ELF-1 (cell line): ENCODE measurements around the gene CNIH4.
"Not testable (repeated sequence)": the region's sequence is repeated elsewhere in the genome, so short reads cannot be mapped to it uniquely, and the experiment has no call there.

Experiments used
- DNase-seq: peaks from one replicate; pipeline ENCODE4 v3.0.0-alpha.2; 2016; ENCODE audit warnings: low read depth, low spot score

The CNIH4 gene

GRCh38 chr1:224356685-224357625 is at the start of gene CNIH4:
Gene CNIH4, plus strand, starts transcription at chr1:224356879. Its CDS starts 46 bp downstream, at chr1:224356925.
- DNase-seq: peak; percentile 93

GRCh38 chr1:224308064-224308463 is 48.6 kb upstream of the CNIH4 start:
- DNase-seq: no peak

GRCh38 chr1:224311503-224311902 is 45.2 kb upstream of the CNIH4 start:
- not testable (repeated sequence) for DNase-seq

- DNase-seq: no peak
These were observed 44.7 kb upstream of the CNIH4 start for GRCh38 chr1:224312025-224312424.

GRCh38 chr1:224317383-224318045 is 39.2 kb upstream of the CNIH4 start:
- DNase-seq: no peak

GRCh38 chr1:224321706-224322105 is 35.0 kb upstream of the CNIH4 start:
- DNase-seq: no peak

GRCh38 chr1:224325959-224326358 is 30.7 kb upstream of the CNIH4 start:
- no peak for DNase-seq

- no peak for DNase-seq
These were observed 28.0 kb upstream of the CNIH4 start for GRCh38 chr1:224328644-224329043.

- no peak for DNase-seq
These were observed 27.2 kb upstream of the CNIH4 start for GRCh38 chr1:224329484-224329841.

- DNase-seq: peak; percentile 94
These were observed 26.6 kb upstream of the CNIH4 start, which contains the start of gene NVL for GRCh38 chr1:224329842-224330753. Gene NVL, minus strand, starts transcription at chr1:224330172. Its CDS starts 45 bp downstream, at chr1:224330127.

- no peak for DNase-seq
These were observed 25.4 kb upstream of the CNIH4 start for GRCh38 chr1:224331326-224331725.

- no peak for DNase-seq
These were observed 24.9 kb upstream of the CNIH4 start for GRCh38 chr1:224331824-224332223.

- peak; percentile 13 for DNase-seq
These were observed 23.3 kb upstream of the CNIH4 start for GRCh38 chr1:224333309-224333926.

- no peak for DNase-seq
These were observed 22.5 kb upstream of the CNIH4 start for GRCh38 chr1:224333939-224334786.

- peak; percentile 9 for DNase-seq
These were observed 18.4 kb upstream of the CNIH4 start for GRCh38 chr1:224338150-224338838.

GRCh38 chr1:224339442-224340033 is 17.1 kb upstream of the CNIH4 start:
- DNase-seq: peak; percentile 12

- peak; percentile 75 for DNase-seq
These were observed 16.0 kb upstream of the CNIH4 start for GRCh38 chr1:224340453-224341384.

- DNase-seq: peak; percentile 14
These were observed 13.0 kb upstream of the CNIH4 start for GRCh38 chr1:224343679-224344078.
